K562 (cell line): ENCODE measurements around the gene NFE2. TPM values are rescaled to one million over a fixed set of nuclear protein-coding genes. Genes with fewer than 3 reads are reported as not detected.

Experiments used
- HEY1 ChIP-seq: fragments of 250-450 bp; sonication (Bioruptor Pico); IDR thresholded peaks from 2 replicates; pipeline ENCODE4 v1.5.0; 2020; ENCODE audit warnings: mild to moderate bottlenecking, moderate library complexity, borderline replicate concordance
- HMGN3 ChIP-seq: IDR thresholded peaks from 2 replicates; pipeline ENCODE4 v1.6.1; 2011; ENCODE audit warnings: borderline replicate concordance, low read depth, mild to moderate bottlenecking, mixed read lengths, low read length; ENCODE audit not compliant: insufficient read length; ENCODE audit errors: extremely low read depth
- KDM1A ChIP-seq, 2 experiments: fragments of 450-650 bp; IDR thresholded peaks; 2 replicates each; pipeline ENCODE4 v1.6.1; 2016; ENCODE audit warnings: mild to moderate bottlenecking in 2 of 2
- KDM2B ChIP-seq: fragments of 250-450 bp; sonication (Bioruptor Pico); IDR thresholded peaks from 2 replicates; pipeline ENCODE4 v1.8.0; 2021; ENCODE audit warnings: mild to moderate bottlenecking, moderate library complexity
- KLF13 ChIP-seq: fragments of 450-650 bp; IDR thresholded peaks from 2 replicates; pipeline ENCODE4 v1.6.1; 2016; ENCODE audit warnings: missing genetic modification characterization, low read depth, mild to moderate bottlenecking, missing compliant biosample characterization, moderate library complexity, borderline replicate concordance
- NFE2L1 ChIP-seq: fragments of 450-650 bp; IDR thresholded peaks from 2 replicates; pipeline ENCODE4 v1.6.1; 2016; ENCODE audit warnings: missing genetic modification characterization, low read depth, mild to moderate bottlenecking, missing compliant biosample characterization, moderate library complexity, borderline replicate concordance
- PCBP2 ChIP-seq: fragments of 200-400 bp; formaldehyde crosslinking; IDR thresholded peaks from 2 replicates; pipeline ENCODE4 v1.6.1; 2018; ENCODE audit warnings: low read length, low read depth, mild to moderate bottlenecking, moderate library complexity; ENCODE audit not compliant: poor library complexity, severe bottlenecking
- PTBP1 ChIP-seq: fragments of 200-400 bp; formaldehyde crosslinking; IDR thresholded peaks from 2 replicates; pipeline ENCODE4 v1.6.1; 2017; ENCODE audit warnings: low read depth, low read length
- RCOR1 ChIP-seq, 2 experiments: IDR thresholded peaks; 2 replicates each; pipeline ENCODE4 v1.6.1; 2012; ENCODE audit warnings: low read depth in 2 of 2, low read length in 2 of 2, borderline replicate concordance in 1 of 2, improper control_type of control experiment in 1 of 2
- TFAP4 ChIP-seq: sonication (generic); formaldehyde crosslinking; IDR thresholded peaks from 2 replicates; pipeline ENCODE4 v1.8.0; 2022; ENCODE audit warnings: missing genetic modification reagents, mild to moderate bottlenecking, moderate library complexity, borderline replicate concordance
- ZBED1 ChIP-seq: IDR thresholded peaks from 2 replicates; pipeline ENCODE4 v1.6.1; 2014
- ZEB2 ChIP-seq: fragments of 450-650 bp; IDR thresholded peaks from 2 replicates; pipeline ENCODE4 v1.6.1; 2016
- ZKSCAN3 ChIP-seq: fragments of 250-450 bp; sonication (Bioruptor Pico); IDR thresholded peaks from 2 replicates; pipeline ENCODE4 v1.4.0; 2020
- ZKSCAN8 ChIP-seq: fragments of 200-800 bp; sonication (Bioruptor generic); IDR thresholded peaks from 2 replicates; pipeline ENCODE4 v1.6.1; 2016; ENCODE audit warnings: missing genetic modification characterization, missing compliant biosample characterization
- ZNF263 ChIP-seq: sonication (generic); formaldehyde crosslinking; IDR thresholded peaks from 2 replicates; pipeline ENCODE4 v1.8.0; 2022; ENCODE audit warnings: mild to moderate bottlenecking, missing genetic modification reagents, borderline replicate concordance
- ZNF274 ChIP-seq: IDR thresholded peaks from 2 replicates; pipeline ENCODE4 v1.6.1; 2011; ENCODE audit warnings: low read depth, mild to moderate bottlenecking, low read length, moderate library complexity, borderline replicate concordance
- ZNF311 ChIP-seq: fragments of 250-450 bp; sonication (Bioruptor Pico); IDR thresholded peaks from 2 replicates; pipeline ENCODE4 v1.4.0; 2020; ENCODE audit warnings: mild to moderate bottlenecking, moderate library complexity
- polyA plus RNA-seq, 8 experiments: library from polyadenylated mRNA; depleted of rRNA in 4 of 8; stranded (reverse) in 5 of 8; unstranded in 3 of 8; fragments of >200 nt; fragmentation: Nextera tagmentation in 2 of 8; fragmentation: Illumina TruSeq in 1 of 8; extraction: Ambion mirVana in 2 of 8; extraction: Trizol in 1 of 8; gene quantifications; 2 replicates each; pipeline versions ENCODE4 v1.2.1 to v1.2.3, GENCODE V29; 2011 to 2014; ENCODE audit warnings: inconsistent platforms in 1 of 8, missing spikeins in 1 of 8
- total RNA-seq, 7 experiments: library from RNA; depleted of rRNA in 6 of 7; stranded (reverse); fragments of >200 nt in 6 of 7; fragmentation: Illumina TruSeq in 2 of 7; extraction: Trizol in 2 of 7; gene quantifications; 2 replicates each; pipeline versions ENCODE4 v1.2.1 to v1.2.3, GENCODE V29; 2011 to 2021; ENCODE audit warnings: low replicate concordance in 1 of 7
- TF ChIP-seq, protein P1 (sequence below): fragments of 450-650 bp; formaldehyde crosslinking; IDR thresholded peaks from 2 replicates; pipeline ENCODE4 v1.4.0; 2020; ENCODE audit warnings: mild to moderate bottlenecking, moderate library complexity
- TF ChIP-seq, protein P2 (sequence below): fragments of 250-450 bp; sonication (Bioruptor Pico); IDR thresholded peaks from 2 replicates; pipeline ENCODE4 v1.4.0; 2020; ENCODE audit warnings: mild to moderate bottlenecking, moderate library complexity, borderline replicate concordance
- TF ChIP-seq, protein P3 (sequence below): sonication (generic); formaldehyde crosslinking; IDR thresholded peaks from 2 replicates; pipeline ENCODE4 v1.4.0; 2020; ENCODE audit warnings: mild to moderate bottlenecking, missing genetic modification reagents

Gene NFE2
- total and polyA plus RNA-seq, 9 of the 15 experiments (the other 6 are each of a cell fraction or from before 2014, with no cell fraction given), result 12.3 to 282 (median 208) TPM

DNA sequence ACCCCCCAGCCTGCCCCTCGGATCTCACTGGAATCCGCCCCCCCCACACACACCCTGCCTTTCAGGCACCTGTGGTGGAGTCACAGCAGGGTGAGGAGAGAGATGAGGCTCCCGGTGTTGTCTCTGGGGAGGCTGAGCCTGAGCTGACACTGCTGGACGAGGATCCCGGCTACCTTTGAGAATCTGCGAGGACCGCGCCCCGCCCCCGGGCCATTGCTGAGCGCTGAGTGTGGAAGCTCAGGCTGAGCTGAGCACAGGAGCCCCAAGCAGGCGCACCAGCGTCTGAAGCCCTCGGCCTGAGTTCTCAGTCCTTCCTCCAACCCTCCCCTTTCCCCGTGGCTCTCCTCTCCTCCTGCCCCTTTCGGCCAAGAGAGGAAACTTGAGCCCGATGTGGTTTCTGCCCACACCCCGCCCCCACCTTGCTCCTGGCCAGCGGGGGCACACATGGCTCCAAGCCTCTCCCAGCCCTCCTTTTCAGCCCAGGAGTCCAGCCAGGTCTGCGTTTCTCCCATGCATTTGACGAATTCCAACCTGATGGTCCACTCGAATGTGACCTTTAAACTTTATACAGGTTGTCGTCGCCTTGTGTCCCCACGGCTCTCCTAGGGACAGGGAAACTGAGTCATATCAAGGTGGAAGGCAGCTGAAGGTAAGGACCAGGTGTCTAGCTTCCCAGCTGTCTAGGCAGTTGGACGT, at the start of gene NFE2 (continued):
- TF ChIP-seq ZNF263 (CRISPR knock-in tag) (no peak), ZKSCAN3 (CRISPR knock-in tag) (no peak), ZNF274 (no peak), KDM2B (CRISPR knock-in tag) (no peak), KLF13 (tag) (peak; percentile 47; the same call in 1 of the 2 replicates), PCBP2 (no peak), TFAP4 (peak; percentile 82), PTBP1 (0 out of 2 replicates have a peak, but pooled peaks have one; percentile 22), ZKSCAN8 (no peak), ZBED1 (no peak), ZNF311 (CRISPR knock-in tag) (no peak), NFE2L1 (tag) (no peak), HEY1 (CRISPR knock-in tag) (no peak), HMGN3 (peak; percentile 75), ZEB2 (peak; percentile 56; the same call in 1 of the 2 replicates), KDM1A (IDR thresholded peaks at IDR 0.05) (no peak), RCOR1 (IDR thresholded peaks at IDR 0.05; ENCODE audit: borderline replicate concordance in 1 of 2, low read depth in 2 of 2, low read length in 2 of 2) (peak in 1 of 2 experiments; percentile 6; a peak in 1 of 4 replicates)
- TF ChIP-seq, protein P1, sequence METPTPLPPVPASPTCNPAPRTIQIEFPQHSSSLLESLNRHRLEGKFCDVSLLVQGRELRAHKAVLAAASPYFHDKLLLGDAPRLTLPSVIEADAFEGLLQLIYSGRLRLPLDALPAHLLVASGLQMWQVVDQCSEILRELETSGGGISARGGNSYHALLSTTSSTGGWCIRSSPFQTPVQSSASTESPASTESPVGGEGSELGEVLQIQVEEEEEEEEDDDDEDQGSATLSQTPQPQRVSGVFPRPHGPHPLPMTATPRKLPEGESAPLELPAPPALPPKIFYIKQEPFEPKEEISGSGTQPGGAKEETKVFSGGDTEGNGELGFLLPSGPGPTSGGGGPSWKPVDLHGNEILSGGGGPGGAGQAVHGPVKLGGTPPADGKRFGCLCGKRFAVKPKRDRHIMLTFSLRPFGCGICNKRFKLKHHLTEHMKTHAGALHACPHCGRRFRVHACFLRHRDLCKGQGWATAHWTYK (CRISPR knock-in tag), result peak; percentile 49; the same call in 1 of the 2 replicates
- TF ChIP-seq, protein P2, sequence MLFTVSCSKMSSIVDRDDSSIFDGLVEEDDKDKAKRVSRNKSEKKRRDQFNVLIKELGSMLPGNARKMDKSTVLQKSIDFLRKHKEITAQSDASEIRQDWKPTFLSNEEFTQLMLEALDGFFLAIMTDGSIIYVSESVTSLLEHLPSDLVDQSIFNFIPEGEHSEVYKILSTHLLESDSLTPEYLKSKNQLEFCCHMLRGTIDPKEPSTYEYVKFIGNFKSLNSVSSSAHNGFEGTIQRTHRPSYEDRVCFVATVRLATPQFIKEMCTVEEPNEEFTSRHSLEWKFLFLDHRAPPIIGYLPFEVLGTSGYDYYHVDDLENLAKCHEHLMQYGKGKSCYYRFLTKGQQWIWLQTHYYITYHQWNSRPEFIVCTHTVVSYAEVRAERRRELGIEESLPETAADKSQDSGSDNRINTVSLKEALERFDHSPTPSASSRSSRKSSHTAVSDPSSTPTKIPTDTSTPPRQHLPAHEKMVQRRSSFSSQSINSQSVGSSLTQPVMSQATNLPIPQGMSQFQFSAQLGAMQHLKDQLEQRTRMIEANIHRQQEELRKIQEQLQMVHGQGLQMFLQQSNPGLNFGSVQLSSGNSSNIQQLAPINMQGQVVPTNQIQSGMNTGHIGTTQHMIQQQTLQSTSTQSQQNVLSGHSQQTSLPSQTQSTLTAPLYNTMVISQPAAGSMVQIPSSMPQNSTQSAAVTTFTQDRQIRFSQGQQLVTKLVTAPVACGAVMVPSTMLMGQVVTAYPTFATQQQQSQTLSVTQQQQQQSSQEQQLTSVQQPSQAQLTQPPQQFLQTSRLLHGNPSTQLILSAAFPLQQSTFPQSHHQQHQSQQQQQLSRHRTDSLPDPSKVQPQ, result no peak
- TF ChIP-seq, protein P3, sequence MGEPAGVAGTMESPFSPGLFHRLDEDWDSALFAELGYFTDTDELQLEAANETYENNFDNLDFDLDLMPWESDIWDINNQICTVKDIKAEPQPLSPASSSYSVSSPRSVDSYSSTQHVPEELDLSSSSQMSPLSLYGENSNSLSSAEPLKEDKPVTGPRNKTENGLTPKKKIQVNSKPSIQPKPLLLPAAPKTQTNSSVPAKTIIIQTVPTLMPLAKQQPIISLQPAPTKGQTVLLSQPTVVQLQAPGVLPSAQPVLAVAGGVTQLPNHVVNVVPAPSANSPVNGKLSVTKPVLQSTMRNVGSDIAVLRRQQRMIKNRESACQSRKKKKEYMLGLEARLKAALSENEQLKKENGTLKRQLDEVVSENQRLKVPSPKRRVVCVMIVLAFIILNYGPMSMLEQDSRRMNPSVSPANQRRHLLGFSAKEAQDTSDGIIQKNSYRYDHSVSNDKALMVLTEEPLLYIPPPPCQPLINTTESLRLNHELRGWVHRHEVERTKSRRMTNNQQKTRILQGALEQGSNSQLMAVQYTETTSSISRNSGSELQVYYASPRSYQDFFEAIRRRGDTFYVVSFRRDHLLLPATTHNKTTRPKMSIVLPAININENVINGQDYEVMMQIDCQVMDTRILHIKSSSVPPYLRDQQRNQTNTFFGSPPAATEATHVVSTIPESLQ, result peak; percentile 95; the same call in 1 of the 2 replicates
